PFSK-1 (cell line): ENCODE data around the gene OPCML.

Experiments
- FOXP2 ChIP-seq: optimal IDR thresholded peaks from 2 replicates; pipeline ENCODE3; 2011; ENCODE audit warnings: borderline replicate concordance, control low read depth, inconsistent platforms; ENCODE audit not compliant: insufficient read depth; ENCODE audit errors: extremely low read length, extremely low read depth
- POLR2AphosphoS5 ChIP-seq: IDR thresholded peaks from 2 replicates; pipeline ENCODE4 v1.6.1; 2012; ENCODE audit warnings: low read depth, mild to moderate bottlenecking, control low read depth, low read length, moderate library complexity
- SIN3A ChIP-seq: IDR thresholded peaks from 2 replicates; pipeline ENCODE4 v1.6.1; 2012; ENCODE audit warnings: mild to moderate bottlenecking, low read length, moderate library complexity, borderline replicate concordance; ENCODE audit not compliant: insufficient read depth
- TAF1 ChIP-seq: IDR thresholded peaks from 2 replicates; pipeline ENCODE4 v1.6.1; 2012; ENCODE audit warnings: low read length, control low read depth, borderline replicate concordance; ENCODE audit not compliant: insufficient read depth
- TF ChIP-seq, protein P1 (sequence below), 2 experiments: IDR thresholded peaks; 2 replicates each; pipeline versions ENCODE4 v1.6.1 to v1.8.0; 2011 to 2012; ENCODE audit warnings: low read depth in 2 of 2, low read length in 2 of 2, control low read depth in 1 of 2, inconsistent platforms in 1 of 2, mild to moderate bottlenecking in 1 of 2, moderate library complexity in 1 of 2; ENCODE audit not compliant: insufficient read depth in 1 of 2

The OPCML gene

GRCh38 chr11:132793831-132794230 lies 738.5 kb downstream of the OPCML start:
- no peak for TF ChIP-seq SIN3A
- no peak for TF ChIP-seq TAF1
- TF ChIP-seq, protein P1, sequence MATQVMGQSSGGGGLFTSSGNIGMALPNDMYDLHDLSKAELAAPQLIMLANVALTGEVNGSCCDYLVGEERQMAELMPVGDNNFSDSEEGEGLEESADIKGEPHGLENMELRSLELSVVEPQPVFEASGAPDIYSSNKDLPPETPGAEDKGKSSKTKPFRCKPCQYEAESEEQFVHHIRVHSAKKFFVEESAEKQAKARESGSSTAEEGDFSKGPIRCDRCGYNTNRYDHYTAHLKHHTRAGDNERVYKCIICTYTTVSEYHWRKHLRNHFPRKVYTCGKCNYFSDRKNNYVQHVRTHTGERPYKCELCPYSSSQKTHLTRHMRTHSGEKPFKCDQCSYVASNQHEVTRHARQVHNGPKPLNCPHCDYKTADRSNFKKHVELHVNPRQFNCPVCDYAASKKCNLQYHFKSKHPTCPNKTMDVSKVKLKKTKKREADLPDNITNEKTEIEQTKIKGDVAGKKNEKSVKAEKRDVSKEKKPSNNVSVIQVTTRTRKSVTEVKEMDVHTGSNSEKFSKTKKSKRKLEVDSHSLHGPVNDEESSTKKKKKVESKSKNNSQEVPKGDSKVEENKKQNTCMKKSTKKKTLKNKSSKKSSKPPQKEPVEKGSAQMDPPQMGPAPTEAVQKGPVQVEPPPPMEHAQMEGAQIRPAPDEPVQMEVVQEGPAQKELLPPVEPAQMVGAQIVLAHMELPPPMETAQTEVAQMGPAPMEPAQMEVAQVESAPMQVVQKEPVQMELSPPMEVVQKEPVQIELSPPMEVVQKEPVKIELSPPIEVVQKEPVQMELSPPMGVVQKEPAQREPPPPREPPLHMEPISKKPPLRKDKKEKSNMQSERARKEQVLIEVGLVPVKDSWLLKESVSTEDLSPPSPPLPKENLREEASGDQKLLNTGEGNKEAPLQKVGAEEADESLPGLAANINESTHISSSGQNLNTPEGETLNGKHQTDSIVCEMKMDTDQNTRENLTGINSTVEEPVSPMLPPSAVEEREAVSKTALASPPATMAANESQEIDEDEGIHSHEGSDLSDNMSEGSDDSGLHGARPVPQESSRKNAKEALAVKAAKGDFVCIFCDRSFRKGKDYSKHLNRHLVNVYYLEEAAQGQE (IDR thresholded peaks at IDR 0.05; ENCODE audit: insufficient read depth in 1 of 2, low read depth in 2 of 2, low read length in 2 of 2) = no peak
- TF ChIP-seq FOXP2 = no peak
- no peak for TF ChIP-seq POLR2AphosphoS5

GRCh38 chr11:132792341-132793140 lies 739.8 kb downstream of the OPCML start:
- TF ChIP-seq POLR2AphosphoS5 = no peak
- no peak for TF ChIP-seq SIN3A
- TF ChIP-seq, protein P1 (IDR thresholded peaks at IDR 0.05; ENCODE audit: insufficient read depth in 1 of 2, low read depth in 2 of 2, low read length in 2 of 2) = no peak

- TF ChIP-seq, protein P1 (IDR thresholded peaks at IDR 0.05; ENCODE audit: insufficient read depth in 1 of 2, low read depth in 2 of 2, low read length in 2 of 2) = no peak
- no peak for TF ChIP-seq TAF1
- TF ChIP-seq SIN3A = no peak
- TF ChIP-seq FOXP2 = no peak
- TF ChIP-seq POLR2AphosphoS5 = no peak
These were observed 741.3 kb downstream of the OPCML start for GRCh38 chr11:132790971-132791370.

DNA sequence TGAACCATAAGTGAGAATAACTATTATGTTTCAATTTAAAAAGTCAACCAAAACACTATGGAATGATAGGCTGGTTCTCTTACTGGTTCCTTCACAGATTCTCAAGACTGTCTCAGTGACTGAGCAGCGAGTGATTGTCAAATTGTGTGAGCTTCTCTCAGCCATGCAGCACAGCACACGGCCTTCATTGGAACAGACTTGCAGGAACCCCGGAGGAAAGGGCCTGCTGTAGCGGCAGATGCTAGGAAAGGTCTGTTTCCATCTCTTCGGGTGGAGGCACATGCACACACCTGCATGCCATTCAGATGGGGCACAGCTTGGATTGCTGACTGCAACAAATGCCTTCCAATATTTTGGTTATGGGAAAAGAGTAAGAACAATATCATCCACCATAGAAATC lies 741.8 kb downstream of the OPCML start:
- TF ChIP-seq, protein P1 (IDR thresholded peaks at IDR 0.05; ENCODE audit: insufficient read depth in 1 of 2, low read depth in 2 of 2, low read length in 2 of 2) = no peak
- no peak for TF ChIP-seq TAF1

DNA sequence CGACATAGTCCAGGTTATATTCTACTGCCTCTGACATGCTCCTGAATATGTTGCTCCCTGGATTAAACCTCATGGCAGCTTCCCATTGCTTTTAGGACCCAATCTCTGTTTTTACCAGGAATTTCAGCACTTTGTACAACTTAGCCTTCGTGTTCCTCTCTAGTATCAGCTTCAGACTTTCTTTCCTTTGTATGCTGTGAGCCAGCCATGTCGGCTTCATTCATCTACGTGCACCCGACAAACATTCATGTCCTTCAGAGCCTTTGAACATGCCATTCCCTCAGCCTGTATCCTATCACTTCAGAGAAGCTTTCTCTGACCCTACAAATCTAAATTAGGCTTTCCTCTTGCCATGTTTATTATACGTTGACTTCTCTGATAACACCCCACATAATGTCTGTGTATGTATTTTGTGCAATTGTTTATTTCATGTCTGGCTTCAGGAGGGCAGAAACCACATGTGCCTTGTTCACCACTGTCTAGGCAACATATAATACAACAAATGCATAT lies 743.4 kb downstream of the OPCML start:
- TF ChIP-seq FOXP2 = no peak
- TF ChIP-seq, protein P1 (IDR thresholded peaks at IDR 0.05; ENCODE audit: insufficient read depth in 1 of 2, low read depth in 2 of 2, low read length in 2 of 2) = no peak
- no peak for TF ChIP-seq TAF1
- TF ChIP-seq POLR2AphosphoS5 = no peak
- TF ChIP-seq SIN3A = no peak
